ENCODE data around the gene PCED1B. TPM values are rescaled to one million over a fixed set of nuclear protein-coding genes. Genes with fewer than 3 reads are reported as not detected.
"Not testable (repeated sequence)": the region's sequence is repeated elsewhere in the genome, so short reads cannot be mapped to it uniquely, and the experiment has no call there.

Gene PCED1B
- total and polyA plus RNA-seq, 2 donors (not counting 1 experiment from before 2014, with no cell fraction given) = 0.33 to 0.83 TPM

DNA sequence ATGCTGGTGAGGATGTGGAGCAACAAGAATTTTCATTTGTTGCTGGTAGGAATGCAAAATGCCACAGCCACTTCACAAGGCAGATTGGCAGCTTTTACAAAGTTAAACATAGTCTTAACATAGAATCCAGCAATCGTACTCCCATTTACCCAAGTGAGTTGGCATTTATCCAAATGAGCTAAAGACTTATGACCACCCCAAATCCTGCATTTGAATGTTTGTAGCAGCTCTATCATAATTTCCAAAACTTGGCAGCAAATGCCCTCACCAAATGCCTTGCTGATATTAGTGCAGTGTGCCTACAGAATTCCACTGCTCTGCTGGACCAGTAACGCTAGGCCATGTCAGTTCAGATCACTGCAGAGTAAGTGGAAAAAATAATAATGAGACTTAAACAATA, 121.0 kb downstream of the PCED1B start:
- H3K9me3 ChIP-seq (ENCODE audit: control insufficient read depth, insufficient read depth, low read depth, low read length) = no peaks in the 10 kb centered on the region
- no peaks in the 10 kb centered on the region for H3K79me2 ChIP-seq (ENCODE audit: control insufficient read depth, insufficient read depth, low read length)
- H2AFZ ChIP-seq (ENCODE audit: low read length) = no peak overlapping the region

GRCh38 chr12:47201190-47201589, 121.8 kb downstream of the PCED1B start:
- not testable (repeated sequence) for H3K9me3 ChIP-seq (ENCODE audit: control insufficient read depth, insufficient read depth, low read depth, low read length); H3K36me3 ChIP-seq (ENCODE audit: control insufficient read depth, insufficient read depth, low read length); H4K20me1 ChIP-seq (ENCODE audit: control insufficient read depth, extremely low read depth, insufficient read depth, low read length); H3K4me3 ChIP-seq (replicated peaks in 1 of 4; ENCODE audit: control extremely low read depth in 1 of 4, insufficient read depth in 1 of 4, low read depth in 3 of 4, low read length in 4 of 4); H3K27me3 ChIP-seq (ENCODE audit: control insufficient read depth, insufficient read depth, low read length); H3K4me2 ChIP-seq (ENCODE audit: extremely low read depth, insufficient read depth, low read length); H3K4me1 ChIP-seq (ENCODE audit: control insufficient read depth, extremely low read depth, insufficient read depth, low read length); DNase-seq (ENCODE audit: low read depth in 2 of 2); H3K27ac ChIP-seq (ENCODE audit: insufficient read depth, low read length); H2AFZ ChIP-seq (ENCODE audit: low read length); H3K9ac ChIP-seq (ENCODE audit: insufficient read depth, low read length); H3K79me2 ChIP-seq (ENCODE audit: control insufficient read depth, insufficient read depth, low read length)

More for the DNA sequence above, 121.0 kb downstream of the PCED1B start:
- Histone ChIP-seq H3K4me3 (replicated peaks in 1 of 4; ENCODE audit: control extremely low read depth in 1 of 4, insufficient read depth in 1 of 4, low read depth in 3 of 4, low read length in 4 of 4) (no peak overlapping the region), H3K9ac (ENCODE audit: insufficient read depth, low read length) (no peak overlapping the region), H3K36me3 (ENCODE audit: control insufficient read depth, insufficient read depth, low read length) (no peaks in the 10 kb centered on the region), H3K4me1 (ENCODE audit: control insufficient read depth, extremely low read depth, insufficient read depth, low read length) (no peaks in the 10 kb centered on the region), H3K27me3 (ENCODE audit: control insufficient read depth, insufficient read depth, low read length) (no peaks in the 10 kb centered on the region), H4K20me1 (ENCODE audit: control insufficient read depth, extremely low read depth, insufficient read depth, low read length) (no peaks in the 10 kb centered on the region), H3K4me2 (ENCODE audit: extremely low read depth, insufficient read depth, low read length) (no peak overlapping the region), H3K27ac (ENCODE audit: insufficient read depth, low read length) (no peak overlapping the region)
- DNase-seq (ENCODE audit: low read depth in 2 of 2) = no peak
- TF ChIP-seq EZH2 (IDR thresholded peaks at IDR 0.05; ENCODE audit: low read length, missing control alignments) (no peak), CTCF (conservative IDR thresholded peaks at IDR 0.05 in 1 of 2, IDR thresholded peaks at IDR 0.05 in 1 of 2; ENCODE audit: low read depth in 1 of 2, low read length in 2 of 2) (no peak)

GRCh38 chr12:47202176-47202575, 122.8 kb downstream of the PCED1B start:
- Histone ChIP-seq H3K4me2 (ENCODE audit: extremely low read depth, insufficient read depth, low read length) (no peak overlapping the region), H3K4me1 (ENCODE audit: control insufficient read depth, extremely low read depth, insufficient read depth, low read length) (no peaks in the 10 kb centered on the region), H3K9me3 (ENCODE audit: control insufficient read depth, insufficient read depth, low read depth, low read length) (no peaks in the 10 kb centered on the region), H3K9ac (ENCODE audit: insufficient read depth, low read length) (no peak overlapping the region), H3K4me3 (replicated peaks in 1 of 4; ENCODE audit: control extremely low read depth in 1 of 4, insufficient read depth in 1 of 4, low read depth in 3 of 4, low read length in 4 of 4) (no peak overlapping the region), H4K20me1 (ENCODE audit: control insufficient read depth, extremely low read depth, insufficient read depth, low read length) (no peaks in the 10 kb centered on the region), H3K27ac (ENCODE audit: insufficient read depth, low read length) (no peak overlapping the region), H3K79me2 (ENCODE audit: control insufficient read depth, insufficient read depth, low read length) (no peaks in the 10 kb centered on the region), H3K36me3 (ENCODE audit: control insufficient read depth, insufficient read depth, low read length) (no peaks in the 10 kb centered on the region), H2AFZ (ENCODE audit: low read length) (no peak overlapping the region), H3K27me3 (ENCODE audit: control insufficient read depth, insufficient read depth, low read length) (no peaks in the 10 kb centered on the region)
- no peak for TF ChIP-seq CTCF (conservative IDR thresholded peaks at IDR 0.05 in 1 of 2, IDR thresholded peaks at IDR 0.05 in 1 of 2; ENCODE audit: low read depth in 1 of 2, low read length in 2 of 2)
- no peak for TF ChIP-seq EZH2 (IDR thresholded peaks at IDR 0.05; ENCODE audit: low read length, missing control alignments)
- no peak for DNase-seq (ENCODE audit: low read depth in 2 of 2)

Measured in fibroblast of lung (primary cell).